ENCODE results near the gene ACIN1. TPM values are rescaled to one million over a fixed set of nuclear protein-coding genes. Genes with fewer than 3 reads are reported as not detected.

ACIN1 gene
- total RNA-seq, 2 experiments from 2014 or later = 166 to 167 TPM

DNA sequence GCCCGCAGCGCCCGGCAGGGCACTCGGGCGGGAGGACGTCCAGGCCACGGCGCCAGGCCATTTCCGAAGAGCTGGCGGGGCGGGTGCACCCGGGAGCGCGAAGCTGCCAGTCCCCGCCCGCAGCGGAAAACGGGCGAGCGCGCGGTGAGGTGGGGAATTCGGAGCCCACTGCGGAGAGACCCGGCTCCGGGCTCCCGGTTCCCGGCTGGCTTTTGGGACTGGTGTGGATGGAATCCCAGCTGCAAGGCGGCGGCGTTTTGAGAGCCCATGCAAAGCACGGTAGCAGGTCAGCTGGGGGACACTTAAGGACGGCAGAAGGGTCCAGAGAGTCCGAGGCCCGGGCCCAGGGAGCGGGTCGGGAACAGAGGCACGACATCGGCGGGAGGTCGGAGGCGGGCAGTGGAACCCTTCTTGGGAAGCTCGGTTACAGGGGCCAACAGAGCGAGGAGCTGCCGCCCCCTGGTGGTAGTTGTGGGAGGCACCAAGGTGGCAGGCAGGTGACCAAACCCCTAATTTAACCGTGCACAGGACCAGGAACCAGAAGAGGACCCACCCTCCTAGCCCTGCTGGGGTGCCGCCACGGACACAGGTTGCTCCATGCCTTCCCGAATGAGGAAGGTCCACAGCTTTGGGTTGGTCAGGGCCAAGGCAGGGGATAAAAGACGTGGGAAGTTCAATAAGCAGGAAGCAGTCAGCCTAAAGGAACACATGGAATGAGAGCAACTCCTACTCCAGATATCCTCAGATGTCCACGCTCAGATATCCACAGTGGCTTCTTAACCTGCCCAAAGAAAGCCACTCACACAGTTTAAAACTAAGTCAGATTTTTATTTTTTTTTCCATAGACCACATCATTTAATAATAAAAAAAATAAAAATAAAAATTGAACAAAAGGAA is 36.9 kb downstream of the ACIN1 start:
- Mint-ChIP-seq H3K27ac (peak overlapping the region; percentile 58), H3K27me3 (peaks cover 8% of the 10 kb centered on the region), H3K36me3 (ENCODE audit: low read depth) (peaks cover 39% of the 10 kb centered on the region), H3K4me3 (peak overlapping the region; percentile 77), H3K4me1 (peaks cover 17% of the 10 kb centered on the region), H3K9me3 (no peaks in the 10 kb centered on the region)
- peak; percentile 89 for DNase-seq
- ChIA-PET CTCF (interaction anchor here (0.6 to 12.5 kb wide), 39 partner anchors 9 to 1140 kb away, joined by 3 to 332 read pairs (median 4); partner anchors contain the start of genes ACIN1, AJUBA, C14orf119 and HAUS4), POLR2A (interaction anchor here (0.8 to 3.6 kb wide), 16 partner anchors 11 to 139 kb away, joined by 3 to 37 read pairs (median 6); partner anchors contain the start of genes ACIN1, AJUBA, C14orf119 and HAUS4)

DNA sequence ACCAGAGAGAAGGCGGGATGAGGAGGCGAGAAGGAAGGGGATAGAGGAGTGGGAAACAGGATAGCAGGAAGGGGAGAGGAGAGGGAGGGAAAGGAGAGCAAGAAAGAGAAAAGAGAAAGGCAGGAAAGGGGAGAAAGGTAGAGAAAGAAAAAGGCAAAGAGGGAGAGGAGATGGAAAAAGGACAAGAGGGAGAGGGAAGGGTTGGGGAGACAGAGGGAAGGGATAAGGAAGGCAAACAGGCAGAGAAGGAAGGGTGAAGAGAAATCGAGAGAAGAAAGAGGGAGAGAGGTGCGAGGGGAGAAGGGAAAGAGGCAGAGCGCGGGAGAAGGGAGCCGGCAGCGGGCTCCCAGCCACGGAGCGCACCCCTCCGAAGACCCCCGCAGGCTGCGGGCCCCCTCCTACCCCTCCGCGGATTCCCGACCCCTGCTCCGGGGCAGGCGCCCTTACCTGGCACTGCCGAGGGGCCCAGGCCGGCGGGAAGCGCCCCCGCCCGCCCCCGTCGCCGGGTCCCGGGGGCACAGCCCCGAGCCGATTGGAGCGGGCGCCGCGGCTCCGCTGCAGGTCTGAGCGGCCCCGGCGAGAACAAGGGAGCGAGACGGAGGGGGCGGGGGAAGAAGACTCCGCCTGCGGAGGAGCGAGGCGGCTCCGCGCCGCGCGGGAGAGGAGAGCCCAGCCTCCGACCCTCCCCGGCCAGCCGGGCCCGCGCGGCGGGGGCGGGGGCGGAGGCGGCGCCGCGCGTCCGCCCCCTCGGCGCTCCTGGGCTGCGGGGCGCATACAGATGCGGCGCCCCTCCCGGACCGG is 37.8 kb downstream of the ACIN1 start, which contains the start of gene CDH24:
Gene CDH24 (minus strand): TSS at position 565 of the 801 bp plus-strand sequence. CDS start 1,787 bp downstream, outside the sequence.
- Mint-ChIP-seq H3K27me3 (peaks cover 8% of the 10 kb centered on the region), H3K36me3 (ENCODE audit: low read depth) (peaks cover 30% of the 10 kb centered on the region), H3K4me3 (peak within 1 kb of the TSS; percentile 77), H3K9me3 (no peaks in the 10 kb centered on the region), H3K27ac (peak within 1 kb of the TSS; percentile 58), H3K4me1 (peaks cover 17% of the 10 kb centered on the region)
- ChIA-PET POLR2A (interaction anchor here (0.8 to 3.6 kb wide), 17 partner anchors 12 to 138 kb away, joined by 3 to 37 read pairs (median 6); partner anchors contain the start of genes ACIN1, AJUBA, C14orf119 and HAUS4), CTCF (interaction anchor here (0.6 to 12.5 kb wide), 43 partner anchors 9 to 1141 kb away, joined by 3 to 332 read pairs (median 5); partner anchors contain the start of genes ACIN1, AJUBA, C14orf119 and HAUS4)
- DNase-seq = peak; percentile 76

- ChIA-PET POLR2A (interaction anchor here (1.3 kb wide), 1 partner anchor 50 kb away, joined by 3 read pairs; no protein-coding TSS in a partner anchor), CTCF (interaction anchor here (0.6 to 12.5 kb wide), 12 partner anchors 13 to 503 kb away, joined by 3 to 332 read pairs (median 7); partner anchors contain the start of genes AJUBA and PSMB11)
- peak; percentile 71 for DNase-seq
- Mint-ChIP-seq H3K4me3 (peak overlapping the region; percentile 71), H3K36me3 (ENCODE audit: low read depth) (peaks cover 27% of the 10 kb centered on the region), H3K27me3 (peaks cover 8% of the 10 kb centered on the region), H3K27ac (no peak overlapping the region), H3K4me1 (peaks cover 17% of the 10 kb centered on the region), H3K9me3 (no peaks in the 10 kb centered on the region)
Measured at GRCh38 chr14:23056145-23056955, 38.6 kb downstream of the ACIN1 start.

GRCh38 chr14:23055621-23056144 is 39.3 kb downstream of the ACIN1 start:
- no peaks in the 10 kb centered on the region for H3K9me3 Mint-ChIP-seq
- ChIA-PET CTCF (interaction anchor here (1.4 to 12.5 kb wide), 8 partner anchors 13 to 83 kb away, joined by 4 to 332 read pairs (median 10); partner anchors contain the start of genes AJUBA and PSMB11), POLR2A (interaction anchor here (0.8 to 1.3 kb wide), 3 partner anchors 49 to 69 kb away, joined by 3 read pairs; no protein-coding TSS in a partner anchor)
- H3K4me1 Mint-ChIP-seq = peaks cover 17% of the 10 kb centered on the region
- H3K27me3 Mint-ChIP-seq = peaks cover 8% of the 10 kb centered on the region
- H3K4me3 Mint-ChIP-seq = peak overlapping the region; percentile 71
- no peak overlapping the region for H3K27ac Mint-ChIP-seq
- peaks cover 21% of the 10 kb centered on the region for H3K36me3 Mint-ChIP-seq (ENCODE audit: low read depth)
- DNase-seq = no peak

DNA sequence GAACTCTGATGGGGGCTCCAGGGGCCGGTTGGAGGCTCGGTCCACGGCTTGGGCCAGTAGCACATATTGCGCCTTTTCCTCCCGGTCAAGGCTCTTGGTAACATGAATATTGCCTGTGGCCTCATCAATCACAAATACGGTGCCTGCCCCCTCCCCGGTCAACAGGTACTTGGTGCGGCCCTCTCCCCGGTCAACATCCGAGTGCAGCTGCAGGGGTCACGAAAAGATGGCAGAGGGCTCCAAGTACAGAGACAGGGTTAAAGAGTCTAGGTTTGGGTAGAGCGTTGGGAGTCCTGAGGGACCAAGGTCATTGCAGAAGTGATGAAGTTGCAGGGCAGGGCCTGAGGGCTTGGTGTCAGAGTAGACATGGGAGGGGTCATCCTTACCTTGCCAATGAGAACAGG is 39.8 kb downstream of the ACIN1 start:
- Mint-ChIP-seq H3K9me3 (no peaks in the 10 kb centered on the region), H3K27ac (no peak overlapping the region), H3K27me3 (peaks cover 8% of the 10 kb centered on the region), H3K36me3 (ENCODE audit: low read depth) (peaks cover 17% of the 10 kb centered on the region), H3K4me1 (peaks cover 17% of the 10 kb centered on the region), H3K4me3 (no peak overlapping the region)
- POLR2A ChIA-PET = interaction anchor here (0.8 to 1.2 kb wide), 2 partner anchors 61 to 68 kb away, joined by 3 read pairs; no protein-coding TSS in a partner anchor
- no peak for DNase-seq
- CTCF ChIA-PET = interaction anchor here (0.6 to 12.5 kb wide), 10 partner anchors 13 to 115 kb away, joined by 3 to 332 read pairs (median 7); partner anchors contain the start of genes AJUBA and PSMB11

- Mint-ChIP-seq H3K9me3 (no peaks in the 10 kb centered on the region), H3K36me3 (ENCODE audit: low read depth) (peaks cover 9% of the 10 kb centered on the region), H3K27ac (no peak overlapping the region), H3K27me3 (peaks cover 8% of the 10 kb centered on the region), H3K4me1 (peaks cover 17% of the 10 kb centered on the region), H3K4me3 (no peak overlapping the region)
- ChIA-PET POLR2A (interaction anchor here (1.2 kb wide), 1 partner anchor 67 kb away, joined by 3 read pairs; no protein-coding TSS in a partner anchor), CTCF (interaction anchor here (0.7 to 12.5 kb wide), 8 partner anchors 14 to 81 kb away, joined by 3 to 332 read pairs (median 7); partner anchors contain the start of gene AJUBA)
- no peak for DNase-seq
Measured at GRCh38 chr14:23054000-23054811, 40.7 kb downstream of the ACIN1 start.

GRCh38 chr14:23053426-23053825 is 41.5 kb downstream of the ACIN1 start:
- peaks cover 17% of the 10 kb centered on the region for H3K4me1 Mint-ChIP-seq
- peaks cover 8% of the 10 kb centered on the region for H3K27me3 Mint-ChIP-seq
- peaks cover 4% of the 10 kb centered on the region for H3K36me3 Mint-ChIP-seq (ENCODE audit: low read depth)
- DNase-seq = no peak
- CTCF ChIA-PET = interaction anchor here (0.9 to 12.5 kb wide), 5 partner anchors 37 to 80 kb away, joined by 3 to 332 read pairs (median 10); partner anchors contain the start of gene AJUBA
- H3K27ac Mint-ChIP-seq = no peak overlapping the region
- H3K4me3 Mint-ChIP-seq = no peak overlapping the region
- POLR2A ChIA-PET = no interaction called here
- H3K9me3 Mint-ChIP-seq = no peaks in the 10 kb centered on the region

DNA sequence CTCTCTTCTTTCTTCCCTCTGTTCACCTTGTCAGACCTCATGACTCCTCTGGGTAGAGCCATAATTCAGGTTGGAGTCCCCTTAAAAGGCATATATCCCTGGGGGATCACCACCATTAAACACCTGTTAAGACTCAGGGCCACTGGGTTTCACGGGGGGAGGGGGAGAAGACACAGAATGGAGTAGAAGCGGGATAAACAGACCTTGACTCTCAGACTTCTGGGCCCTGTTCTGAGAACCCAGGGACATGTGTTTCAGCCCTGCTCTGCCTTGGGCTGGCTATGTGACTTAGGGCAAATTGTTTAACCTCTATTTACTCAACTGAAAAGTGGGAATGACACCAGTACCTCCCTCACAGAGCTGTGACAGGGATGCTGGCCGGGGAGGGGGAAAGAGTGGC is 42.3 kb downstream of the ACIN1 start:
- POLR2A ChIA-PET = no interaction called here
- Mint-ChIP-seq H3K27me3 (peaks cover 8% of the 10 kb centered on the region), H3K36me3 (ENCODE audit: low read depth) (no peaks in the 10 kb centered on the region), H3K9me3 (no peaks in the 10 kb centered on the region), H3K4me3 (no peak overlapping the region), H3K27ac (no peak overlapping the region), H3K4me1 (peaks cover 11% of the 10 kb centered on the region)
- no peak for DNase-seq
- CTCF ChIA-PET = interaction anchor here (1.5 to 12.5 kb wide), 5 partner anchors 16 to 67 kb away, joined by 4 to 332 read pairs (median 10); partner anchors contain the start of gene AJUBA

- H3K4me3 Mint-ChIP-seq = no peak overlapping the region
- ChIA-PET CTCF (interaction anchor here (1.5 to 2.8 kb wide), 5 partner anchors 17 to 65 kb away, joined by 4 to 15 read pairs (median 8); no protein-coding TSS in a partner anchor), POLR2A (interaction anchor here (1.0 to 1.1 kb wide), 2 partner anchors 46 to 66 kb away, joined by 3 read pairs; no protein-coding TSS in a partner anchor)
- peaks cover 8% of the 10 kb centered on the region for H3K27me3 Mint-ChIP-seq
- no peak overlapping the region for H3K27ac Mint-ChIP-seq
- H3K9me3 Mint-ChIP-seq = no peaks in the 10 kb centered on the region
- DNase-seq = no peak
- no peaks in the 10 kb centered on the region for H3K36me3 Mint-ChIP-seq (ENCODE audit: low read depth)
- peaks cover 11% of the 10 kb centered on the region for H3K4me1 Mint-ChIP-seq
Measured at GRCh38 chr14:23052182-23052623, 42.7 kb downstream of the ACIN1 start.

All from activated CD4-positive, alpha-beta memory T cell treated with anti-CD3 and anti-CD28 coated beads, Interleukin-2, amount 10 ng/mL, durations not matched to agents 7 days and 5 days (primary cell).